Spinal cord (tissue), 10 donors: ENCODE data around the gene CHD1. TPM values are rescaled to one million over a fixed set of nuclear protein-coding genes. Genes with fewer than 3 reads are reported as not detected.

ENCODE experiments used
- DNase-seq, 6 donors: peaks; one replicate each; pipeline versions ENCODE4 v3.0.0 to v3.0.0-alpha.2; 2013 to 2015; ENCODE audit warnings: low spot score in 6 of 6, low read depth in 4 of 6
- H3K27ac ChIP-seq: one replicate; pipeline ENCODE4 v1.5.1; 2013; ENCODE audit warnings: low read depth, low read length, control low read depth
- H3K27me3 ChIP-seq: one replicate; pipeline ENCODE4 v1.6.1; 2013; ENCODE audit warnings: low read length; ENCODE audit not compliant: control insufficient read depth, insufficient read depth
- H3K36me3 ChIP-seq: one replicate; pipeline ENCODE4 v1.6.1; 2013; ENCODE audit warnings: low read length; ENCODE audit not compliant: control insufficient read depth, insufficient read depth
- H3K4me1 ChIP-seq: one replicate; pipeline ENCODE4 v1.6.1; 2013; ENCODE audit warnings: low read length; ENCODE audit not compliant: control insufficient read depth, insufficient read depth
- H3K4me3 ChIP-seq: one replicate; pipeline ENCODE4 v1.5.1; 2013; ENCODE audit warnings: low read depth, low read length, control low read depth
- H3K9me3 ChIP-seq: one replicate; pipeline ENCODE4 v1.6.1; 2013; ENCODE audit warnings: low read length; ENCODE audit not compliant: control insufficient read depth, insufficient read depth
- WGBS: methylation state at CpG from one replicate; pipeline ENCODE4 v1.1.5; 2013; ENCODE audit warnings: missing lambda C conversion rate; ENCODE audit not compliant: insufficient coverage; 5-methylcytosine and 5-hydroxymethylcytosine counted together
- polyA plus RNA-seq, 2 donors: library from polyadenylated mRNA; unstranded; fragments of 120-200 nt; gene quantifications; one replicate each; pipeline ENCODE4 v1.2.1, GENCODE V29; 2013; ENCODE audit not compliant: insufficient read length in 2 of 2
- total RNA-seq, 2 donors: library from RNA; depleted of rRNA in 1 of 2; stranded (reverse); fragments of 120-200 nt in 1 of 2; fragments of >200 nt in 1 of 2; gene quantifications; one replicate each; pipeline versions ENCODE4 v1.2.3 to v1.2.4, GENCODE V29; 2013 to 2014
- donor health status: healthy.

CHD1 gene
- total and polyA plus RNA-seq, 4 donors = 32.9 to 78.6 (median 42.3) TPM

- Histone ChIP-seq H3K9me3 (no peaks in the 10 kb centered on the region), H3K27ac (peak overlapping the region; percentile 100), H3K4me3 (peak overlapping the region; percentile 96), H3K4me1 (peaks cover 6% of the 10 kb centered on the region), H3K36me3 (peaks cover 14% of the 10 kb centered on the region), H3K27me3 (no peaks in the 10 kb centered on the region)
- 0% methylated on average over 8 of the region's 14 CpGs for WGBS
- DNase-seq = peak in 4 of 6 donors; percentile 26 to 74 (median 49)
Measured at GRCh38 chr5:98927242-98927988, 1.4 kb downstream of the CHD1 start.

GRCh38 chr5:98923966-98924365, 4.8 kb downstream of the CHD1 start:
- peaks cover 2% of the 10 kb centered on the region for H3K4me1 ChIP-seq
- no peak overlapping the region for H3K27ac ChIP-seq
- no peaks in the 10 kb centered on the region for H3K9me3 ChIP-seq
- H3K36me3 ChIP-seq = peaks cover 23% of the 10 kb centered on the region
- no peak overlapping the region for H3K4me3 ChIP-seq
- no CpG with 5 or more reads among the region's 3 CpGs for WGBS
- DNase-seq = no peak
- H3K27me3 ChIP-seq = no peaks in the 10 kb centered on the region

GRCh38 chr5:98921947-98922505, 6.8 kb downstream of the CHD1 start:
- 97% methylated on average over 4 of the region's 4 CpGs for WGBS

GRCh38 chr5:98917433-98917832, 11.4 kb downstream of the CHD1 start:
- no peaks in the 10 kb centered on the region for H3K4me1 ChIP-seq

More at GRCh38 chr5:98921947-98922505, 6.8 kb downstream of the CHD1 start:
- peaks cover 25% of the 10 kb centered on the region for H3K36me3 ChIP-seq
- no peak for DNase-seq
- H3K27me3 ChIP-seq = no peaks in the 10 kb centered on the region
- H3K4me3 ChIP-seq = no peak overlapping the region
- H3K9me3 ChIP-seq = no peaks in the 10 kb centered on the region
- H3K27ac ChIP-seq = no peak overlapping the region
- no peaks in the 10 kb centered on the region for H3K4me1 ChIP-seq

GRCh38 chr5:98916540-98916939, 12.3 kb downstream of the CHD1 start:
- DNase-seq = no peak
- no peaks in the 10 kb centered on the region for H3K4me1 ChIP-seq
- H3K36me3 ChIP-seq = peaks cover 6% of the 10 kb centered on the region
- H3K4me3 ChIP-seq = no peak overlapping the region
- no peaks in the 10 kb centered on the region for H3K9me3 ChIP-seq
- no CpG with 5 or more reads among the region's 2 CpGs for WGBS
- no peak overlapping the region for H3K27ac ChIP-seq
- no peaks in the 10 kb centered on the region for H3K27me3 ChIP-seq

More at GRCh38 chr5:98917433-98917832, 11.4 kb downstream of the CHD1 start:
- H3K27ac ChIP-seq = no peak overlapping the region
- no peaks in the 10 kb centered on the region for H3K27me3 ChIP-seq
- no peak for DNase-seq
- no peaks in the 10 kb centered on the region for H3K9me3 ChIP-seq
- H3K4me3 ChIP-seq = no peak overlapping the region
- no CpG with 5 or more reads among the region's 2 CpGs for WGBS
- H3K36me3 ChIP-seq = peaks cover 11% of the 10 kb centered on the region

GRCh38 chr5:98913911-98914310, 14.9 kb downstream of the CHD1 start:
- Histone ChIP-seq H3K27ac (no peak overlapping the region), H3K9me3 (no peaks in the 10 kb centered on the region), H3K4me3 (no peak overlapping the region), H3K4me1 (no peaks in the 10 kb centered on the region), H3K27me3 (no peaks in the 10 kb centered on the region), H3K36me3 (peaks cover 2% of the 10 kb centered on the region)
- no peak for DNase-seq

- H3K4me1 ChIP-seq = no peaks in the 10 kb centered on the region
- DNase-seq = peak in 1 of 6 donors; percentile 11
- WGBS = no CpG with 5 or more reads among the region's 5 CpGs
- no peak overlapping the region for H3K27ac ChIP-seq
- no peaks in the 10 kb centered on the region for H3K9me3 ChIP-seq
- no peaks in the 10 kb centered on the region for H3K36me3 ChIP-seq
- no peaks in the 10 kb centered on the region for H3K27me3 ChIP-seq
- no peak overlapping the region for H3K4me3 ChIP-seq
Measured at GRCh38 chr5:98911280-98912040, 17.3 kb downstream of the CHD1 start.

GRCh38 chr5:98909363-98909762, 19.4 kb downstream of the CHD1 start:
- no peak for DNase-seq
- no peaks in the 10 kb centered on the region for H3K36me3 ChIP-seq

GRCh38 chr5:98907951-98908350, 20.9 kb downstream of the CHD1 start:
- H3K4me3 ChIP-seq = no peak overlapping the region
- H3K27me3 ChIP-seq = no peaks in the 10 kb centered on the region
- WGBS = no CpG with 5 or more reads among the region's 1 CpG
- DNase-seq = no peak
- H3K9me3 ChIP-seq = no peaks in the 10 kb centered on the region
- no peaks in the 10 kb centered on the region for H3K4me1 ChIP-seq
- no peaks in the 10 kb centered on the region for H3K36me3 ChIP-seq
- H3K27ac ChIP-seq = no peak overlapping the region

More at GRCh38 chr5:98909363-98909762, 19.4 kb downstream of the CHD1 start:
- H3K4me1 ChIP-seq = no peaks in the 10 kb centered on the region
- H3K27ac ChIP-seq = no peak overlapping the region
- H3K27me3 ChIP-seq = no peaks in the 10 kb centered on the region
- H3K4me3 ChIP-seq = no peak overlapping the region
- H3K9me3 ChIP-seq = no peaks in the 10 kb centered on the region
- WGBS = no CpG with 5 or more reads among the region's 2 CpGs
